Hematopoietic multipotent progenitor cell treated with erythropoietin and hydrocortisone succinate and interleukin-3 and kit ligand, for 15 days (in vitro differentiated cells): Measurements from ENCODE around the gene INAFM2.

Experiments
- DNase-seq: peaks from one replicate; pipeline ENCODE4 v3.0.0-alpha.2; 2015; ENCODE audit warnings: low spot score

INAFM2 gene

DNA sequence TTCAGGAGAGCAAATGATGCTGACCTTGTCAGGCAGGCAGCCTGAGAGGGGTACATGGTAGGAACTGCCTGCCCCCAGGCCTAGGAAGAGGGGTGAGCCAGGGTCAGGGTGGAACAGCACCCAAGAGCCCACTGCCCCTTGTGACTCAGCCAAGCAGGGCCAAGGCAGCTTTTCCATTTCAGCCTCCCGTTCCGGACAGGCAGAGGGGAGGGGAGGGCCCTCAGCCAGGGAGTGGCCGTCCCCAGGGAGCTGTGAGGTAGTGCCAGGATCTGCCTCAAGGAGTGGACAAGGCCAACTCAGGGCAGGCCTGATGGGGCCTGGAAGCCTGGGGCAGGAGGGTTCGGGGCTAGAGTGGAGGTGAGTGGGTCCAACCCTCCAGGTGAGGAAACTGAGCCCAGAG lies 35.5 kb upstream of the INAFM2 start:
- no peak for DNase-seq

DNA sequence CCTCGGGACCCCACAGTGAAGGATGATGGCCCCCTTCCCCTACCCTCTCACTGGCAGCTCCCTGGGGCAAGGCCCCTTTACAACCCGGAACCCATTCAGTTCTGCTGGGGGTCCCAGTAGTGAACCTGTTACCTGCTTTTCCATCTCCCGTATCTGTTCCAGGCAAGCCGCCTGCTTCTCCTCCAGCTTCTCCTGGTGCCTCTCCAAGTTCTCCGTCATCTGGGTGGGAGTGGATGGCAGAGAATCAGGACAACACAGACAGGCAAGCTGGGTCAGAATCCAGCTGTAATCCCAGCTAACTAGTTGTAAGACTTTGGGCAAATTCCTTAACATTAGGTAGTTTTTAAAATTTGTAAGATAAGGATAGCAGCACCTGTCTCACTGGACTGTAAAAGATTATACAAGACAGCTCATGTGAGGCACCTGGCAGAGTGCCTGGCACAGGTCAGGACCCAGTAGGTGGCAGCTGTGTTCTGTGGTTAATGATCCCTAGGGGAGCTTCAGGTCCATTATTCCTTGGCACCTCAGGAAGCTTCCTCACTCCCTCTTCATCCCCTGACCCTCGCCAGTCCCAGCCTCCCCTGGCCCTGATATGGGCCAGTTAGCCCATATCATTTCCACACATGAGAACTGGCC lies 34.2 kb upstream of the INAFM2 start:
- no peak for DNase-seq

- no peak for DNase-seq
These were observed 33.0 kb upstream of the INAFM2 start for GRCh38 chr15:40290545-40290917.

DNA sequence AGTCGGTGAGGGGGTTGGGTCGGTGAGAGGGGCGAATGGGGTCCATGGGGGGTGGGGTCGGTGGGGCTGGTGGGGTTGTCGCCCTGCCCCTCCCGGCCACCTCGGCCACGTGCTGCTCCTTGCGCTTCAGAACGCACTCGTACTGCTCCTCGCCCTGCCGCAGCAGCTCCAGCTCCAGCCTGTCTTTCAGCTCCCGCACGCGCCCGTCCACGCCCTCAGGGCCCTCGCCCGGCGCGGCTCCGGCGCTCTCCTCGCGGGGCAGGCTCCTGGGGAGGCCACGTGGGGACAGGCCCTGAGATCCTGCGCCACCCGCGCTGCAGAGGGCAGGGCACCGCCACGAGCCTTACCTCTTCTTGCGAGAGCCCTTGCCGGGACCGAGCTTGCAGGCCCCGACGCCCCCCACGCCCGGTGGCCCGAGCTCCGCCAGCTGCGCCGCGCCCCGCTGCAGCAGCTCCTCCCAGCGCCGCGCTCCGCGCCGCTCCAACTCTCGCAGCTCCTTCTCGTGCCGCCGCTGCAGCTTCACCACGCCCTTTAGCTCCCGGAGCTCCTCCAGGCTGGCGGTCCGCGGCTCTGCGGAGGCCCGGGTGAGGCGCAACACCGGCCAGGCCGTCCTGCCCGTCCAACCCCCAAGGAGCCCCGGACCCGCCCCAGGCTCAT lies 32.4 kb upstream of the INAFM2 start:
- DNase-seq: no peak

DNA sequence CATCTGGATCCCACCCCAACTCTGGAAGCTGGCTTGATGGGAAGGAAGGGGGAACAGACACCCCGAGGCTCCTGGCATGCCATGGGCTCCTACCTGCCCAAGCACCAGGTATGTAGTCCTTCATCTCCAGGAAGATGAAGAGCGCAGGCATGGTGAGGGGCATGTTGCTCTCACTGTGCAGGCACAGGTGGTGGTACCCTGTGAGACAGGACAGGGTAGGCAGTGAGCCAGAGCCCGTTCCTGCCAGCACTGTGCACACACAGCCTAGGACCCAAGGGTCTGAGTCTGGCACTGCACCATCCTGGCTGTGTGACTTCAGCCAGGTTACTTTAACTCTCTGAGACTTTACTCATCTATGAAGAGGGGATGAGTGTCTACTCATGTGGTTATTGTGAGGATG lies 31.2 kb upstream of the INAFM2 start:
- no peak for DNase-seq

DNA sequence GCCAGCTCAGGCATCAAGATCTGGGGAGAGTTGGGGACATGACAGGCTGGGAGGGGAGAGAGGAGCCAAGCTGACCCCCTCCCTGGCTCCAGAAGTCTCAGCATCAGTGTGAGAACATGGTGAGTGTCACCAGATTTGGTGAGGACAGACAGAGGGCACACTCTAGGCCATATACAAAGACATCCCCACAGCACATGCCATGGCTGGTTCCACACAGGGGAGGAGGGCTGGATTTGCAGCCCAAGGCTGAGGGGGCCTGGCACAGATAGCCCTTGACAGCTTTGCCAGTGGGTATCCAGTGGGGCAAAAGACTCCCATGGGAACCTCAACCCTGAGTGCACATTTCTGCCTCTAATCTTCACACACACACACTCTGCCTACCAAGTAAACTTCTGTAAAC lies 30.5 kb upstream of the INAFM2 start:
- DNase-seq: no peak

- DNase-seq: no peak
These were observed 29.3 kb upstream of the INAFM2 start for GRCh38 chr15:40293905-40294895.

DNA sequence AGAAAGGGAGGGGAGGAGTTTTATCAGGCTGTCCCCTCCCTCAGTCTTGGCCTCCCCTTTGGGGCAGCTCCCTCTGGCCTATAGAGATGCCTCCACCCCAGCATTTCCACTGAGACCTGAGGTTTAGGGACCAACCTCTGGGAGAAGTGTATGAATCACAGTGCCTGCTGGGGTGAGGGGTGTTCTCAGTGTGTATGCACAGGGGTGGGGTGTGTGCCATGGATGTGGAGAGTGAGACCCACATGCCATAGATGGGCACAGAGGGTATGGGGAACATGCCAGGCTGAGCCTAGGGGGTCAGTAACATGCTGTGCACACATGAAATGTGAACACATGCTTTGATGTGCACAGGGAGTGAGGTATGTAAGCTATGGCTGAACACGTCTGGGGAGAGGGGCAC lies 28.2 kb upstream of the INAFM2 start:
- no peak for DNase-seq

- no peak for DNase-seq
These were observed 27.5 kb upstream of the INAFM2 start for GRCh38 chr15:40295877-40296560.

- no peak for DNase-seq
These were observed 26.8 kb upstream of the INAFM2 start for GRCh38 chr15:40296561-40297230.

DNA sequence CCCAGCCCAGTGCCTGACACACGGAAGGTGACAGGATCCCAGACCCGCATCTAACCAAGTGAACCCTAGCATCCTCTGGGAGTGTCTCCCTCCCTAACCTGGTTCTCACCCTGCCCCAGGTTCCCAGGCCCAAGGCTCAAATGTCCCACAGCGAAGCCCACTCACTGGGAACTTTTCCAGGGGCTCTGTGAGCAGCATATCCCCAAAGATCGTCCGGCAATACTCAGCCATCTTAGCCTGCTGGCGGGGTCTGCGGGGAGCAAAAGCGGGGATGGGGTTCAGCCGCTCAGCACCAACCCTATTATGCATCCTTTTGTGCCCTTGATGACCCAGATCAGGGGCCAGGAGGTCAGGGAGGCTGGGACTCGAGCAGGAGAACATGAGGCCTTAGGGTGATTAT lies 26.1 kb upstream of the INAFM2 start:
- DNase-seq: no peak

- no peak for DNase-seq
These were observed 25.1 kb upstream of the INAFM2 start for GRCh38 chr15:40298216-40298935.

DNA sequence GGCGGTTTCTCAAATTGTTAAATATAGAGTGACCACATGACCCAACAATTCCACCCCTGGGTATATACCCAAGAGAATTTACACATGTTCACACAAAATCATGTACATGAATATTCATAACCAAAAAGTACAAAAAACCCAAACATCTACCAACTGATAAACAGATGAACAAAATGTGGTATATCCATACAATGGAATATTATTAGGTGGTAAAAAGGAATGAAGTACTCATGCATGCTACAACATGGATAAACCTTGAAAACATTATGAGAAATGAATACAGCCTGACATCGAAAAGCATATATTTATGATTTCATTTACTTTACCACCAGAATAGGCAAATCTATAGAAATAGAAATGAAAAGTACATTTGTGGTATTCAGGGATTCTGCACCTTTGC lies 23.1 kb upstream of the INAFM2 start:
- DNase-seq: no peak

DNA sequence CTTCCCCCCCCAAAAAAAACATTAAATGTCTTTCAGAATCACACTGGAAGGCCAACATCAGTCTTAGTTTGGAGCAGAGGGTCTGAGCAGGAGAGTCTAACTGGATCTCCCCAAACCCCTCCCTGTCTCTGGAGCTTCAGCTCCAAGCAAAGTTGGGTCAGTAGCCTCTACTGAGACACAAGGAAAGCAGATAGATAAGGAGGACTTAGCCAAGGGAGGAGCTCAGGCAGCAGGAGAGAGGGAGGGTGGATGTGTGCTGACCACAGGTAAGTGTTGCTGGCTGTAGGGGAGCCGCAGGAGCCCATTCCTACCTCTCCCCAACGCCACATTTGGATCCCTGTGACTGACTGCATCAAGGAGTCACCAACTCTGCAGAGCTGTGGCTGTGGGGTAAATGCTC lies 22.7 kb upstream of the INAFM2 start:
- DNase-seq: no peak

- DNase-seq: no peak
These were observed 21.9 kb upstream of the INAFM2 start for GRCh38 chr15:40301467-40302179.

- DNase-seq: no peak
These were observed 21.1 kb upstream of the INAFM2 start for GRCh38 chr15:40302288-40302886.

DNA sequence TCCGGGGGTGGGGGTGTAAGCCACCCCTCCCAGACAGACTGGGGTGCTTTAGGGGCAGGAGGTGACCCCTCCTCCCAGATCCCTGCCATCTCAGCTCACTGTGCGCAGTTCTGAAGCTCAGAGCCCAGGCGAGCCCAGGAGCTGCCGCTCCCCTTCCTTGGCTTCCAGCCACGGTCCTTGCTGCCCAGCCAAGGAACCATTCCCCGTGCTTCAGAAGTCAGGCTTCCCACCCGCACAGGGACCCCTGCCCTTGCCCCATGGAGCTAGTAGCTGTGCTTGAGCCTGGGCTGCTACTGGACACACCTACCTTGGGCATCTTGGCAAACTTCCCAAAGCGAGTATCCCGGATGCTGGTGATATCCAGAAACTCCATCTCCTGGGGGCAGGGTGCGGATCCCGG lies 20.5 kb upstream of the INAFM2 start:
- no peak for DNase-seq

- DNase-seq: no peak
These were observed 19.9 kb upstream of the INAFM2 start for GRCh38 chr15:40303576-40303975.

GRCh38 chr15:40305281-40305680 lies 18.2 kb upstream of the INAFM2 start:
- no peak for DNase-seq

- DNase-seq: no peak
These were observed 17.1 kb upstream of the INAFM2 start for GRCh38 chr15:40306371-40306770.
